Measurements from ENCODE around the gene MYG1. TPM values are rescaled to one million over a fixed set of nuclear protein-coding genes. Genes with fewer than 3 reads are reported as not detected.

The MYG1 gene
- total RNA-seq, 1 experiment from 2014 or later = 82.5 TPM

- Histone ChIP-seq H3K27me3 (ENCODE audit: insufficient read depth, low read depth) (no peaks in the 10 kb centered on the region), H2AFZ (peak overlapping the region; percentile 95), H3F3A (ENCODE audit: insufficient read depth, low read depth) (peaks cover 11% of the 10 kb centered on the region; the same call in 1 of the 2 replicates), H3K4me3 (peak overlapping the region; percentile 85), H3K4me1 (replicated peaks; ENCODE audit: insufficient read depth) (peaks cover 11% of the 10 kb centered on the region), H3K9me2 (ENCODE audit: insufficient read depth) (no peaks in the 10 kb centered on the region), H3K27ac (no peak overlapping the region), H3K79me2 (ENCODE audit: low read depth) (peaks cover 20% of the 10 kb centered on the region), H3K9me3 (ENCODE audit: insufficient read depth, low read depth) (no peaks in the 10 kb centered on the region), H3K36me3 (ENCODE audit: low read depth) (no peaks in the 10 kb centered on the region), H3K4me2 (peak overlapping the region; percentile 96), H4K20me1 (ENCODE audit: insufficient read depth) (no peaks in the 10 kb centered on the region)
- BruUV-seq (replicated peaks) = TSS peak; percentile 62
- TF ChIP-seq, protein P1, sequence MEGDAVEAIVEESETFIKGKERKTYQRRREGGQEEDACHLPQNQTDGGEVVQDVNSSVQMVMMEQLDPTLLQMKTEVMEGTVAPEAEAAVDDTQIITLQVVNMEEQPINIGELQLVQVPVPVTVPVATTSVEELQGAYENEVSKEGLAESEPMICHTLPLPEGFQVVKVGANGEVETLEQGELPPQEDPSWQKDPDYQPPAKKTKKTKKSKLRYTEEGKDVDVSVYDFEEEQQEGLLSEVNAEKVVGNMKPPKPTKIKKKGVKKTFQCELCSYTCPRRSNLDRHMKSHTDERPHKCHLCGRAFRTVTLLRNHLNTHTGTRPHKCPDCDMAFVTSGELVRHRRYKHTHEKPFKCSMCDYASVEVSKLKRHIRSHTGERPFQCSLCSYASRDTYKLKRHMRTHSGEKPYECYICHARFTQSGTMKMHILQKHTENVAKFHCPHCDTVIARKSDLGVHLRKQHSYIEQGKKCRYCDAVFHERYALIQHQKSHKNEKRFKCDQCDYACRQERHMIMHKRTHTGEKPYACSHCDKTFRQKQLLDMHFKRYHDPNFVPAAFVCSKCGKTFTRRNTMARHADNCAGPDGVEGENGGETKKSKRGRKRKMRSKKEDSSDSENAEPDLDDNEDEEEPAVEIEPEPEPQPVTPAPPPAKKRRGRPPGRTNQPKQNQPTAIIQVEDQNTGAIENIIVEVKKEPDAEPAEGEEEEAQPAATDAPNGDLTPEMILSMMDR (conservative IDR thresholded peaks at IDR 0.05) = no peak
- TF ChIP-seq EZH2 (IDR thresholded peaks at IDR 0.05; ENCODE audit: low read depth) = no peak
- DNase-seq = peak in 1 of 2 experiments; percentile 11
- intact Hi-C loops (cut with micrococcal nuclease; ENCODE audit: unreplicated experiment) = loop anchor here (1.0 kb wide), 1 partner anchor 56 kb away; no protein-coding TSS in a partner anchor
- CTCF ChIA-PET = interaction anchor here (0.5 to 1.9 kb wide), 4 partner anchors 17 to 226 kb away, joined by 3 to 7 read pairs (median 5); a partner anchor contains a TSS
- POLR2A ChIA-PET (ENCODE audit: unreplicated experiment) = interaction anchor here (0.7 kb wide), 1 partner anchor 129 kb away, joined by 7 read pairs; no protein-coding TSS in a partner anchor
These were observed 30.6 kb upstream of the MYG1 start for GRCh38 chr12:53268630-53269562.

DNA sequence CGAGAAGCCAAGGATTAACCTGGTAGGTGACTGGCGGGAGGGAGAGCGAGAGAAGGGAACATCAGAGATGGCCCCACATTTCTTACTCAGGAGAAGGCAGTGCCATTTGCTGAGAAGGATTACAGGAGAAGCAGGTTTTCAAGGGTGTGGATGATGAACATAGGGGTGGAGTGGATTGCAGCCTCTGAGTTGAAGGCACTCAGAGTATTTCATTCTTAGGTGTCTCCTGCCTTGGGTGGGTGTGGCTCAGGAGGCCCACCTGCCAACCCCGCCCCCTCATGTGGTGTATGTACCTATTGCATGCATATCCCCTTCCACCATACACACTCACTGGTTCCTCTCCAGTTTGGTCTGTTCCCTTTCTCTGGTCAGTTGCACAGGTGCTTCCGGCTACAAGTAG, 25.1 kb upstream of the MYG1 start:
- peak in 1 of 2 experiments; percentile 8 for DNase-seq
- intact Hi-C loops (cut with micrococcal nuclease; ENCODE audit: unreplicated experiment) = no loop called here
- Histone ChIP-seq H3F3A (ENCODE audit: insufficient read depth, low read depth) (no peaks in the 10 kb centered on the region; the same call in 1 of the 2 replicates), H3K27ac (no peak overlapping the region), H3K36me3 (ENCODE audit: low read depth) (no peaks in the 10 kb centered on the region), H3K4me2 (no peak overlapping the region), H3K4me1 (replicated peaks; ENCODE audit: insufficient read depth) (no peaks in the 10 kb centered on the region; the same call in 1 of the 2 replicates), H3K9me3 (ENCODE audit: insufficient read depth, low read depth) (no peaks in the 10 kb centered on the region), H4K20me1 (ENCODE audit: insufficient read depth) (no peaks in the 10 kb centered on the region), H3K4me3 (no peak overlapping the region), H2AFZ (no peak overlapping the region), H3K79me2 (ENCODE audit: low read depth) (peaks cover 13% of the 10 kb centered on the region), H3K27me3 (ENCODE audit: insufficient read depth, low read depth) (no peaks in the 10 kb centered on the region), H3K9me2 (ENCODE audit: insufficient read depth) (no peaks in the 10 kb centered on the region)
- ChIA-PET CTCF (no interaction called here), POLR2A (ENCODE audit: unreplicated experiment) (no interaction called here)
- BruUV-seq (replicated peaks) = no TSS peak
- TF ChIP-seq EZH2 (IDR thresholded peaks at IDR 0.05; ENCODE audit: low read depth) = no peak
- TF ChIP-seq, protein P1 (conservative IDR thresholded peaks at IDR 0.05) = no peak

- no peak for DNase-seq
- Histone ChIP-seq H3K4me1 (replicated peaks; ENCODE audit: insufficient read depth) (no peaks in the 10 kb centered on the region), H3K79me2 (ENCODE audit: low read depth) (no peaks in the 10 kb centered on the region), H3K36me3 (ENCODE audit: low read depth) (no peaks in the 10 kb centered on the region), H3K27ac (no peak overlapping the region), H3K9me2 (ENCODE audit: insufficient read depth) (no peaks in the 10 kb centered on the region), H3F3A (ENCODE audit: insufficient read depth, low read depth) (peaks cover 4% of the 10 kb centered on the region; the same call in 1 of the 2 replicates), H2AFZ (no peak overlapping the region), H3K9me3 (ENCODE audit: insufficient read depth, low read depth) (no peaks in the 10 kb centered on the region), H3K4me2 (no peak overlapping the region), H3K27me3 (ENCODE audit: insufficient read depth, low read depth) (no peaks in the 10 kb centered on the region), H4K20me1 (ENCODE audit: insufficient read depth) (no peaks in the 10 kb centered on the region), H3K4me3 (no peak overlapping the region)
- ChIA-PET POLR2A (ENCODE audit: unreplicated experiment) (interaction anchor here (0.6 kb wide), 1 partner anchor 69 kb away, joined by 5 read pairs; no protein-coding TSS in a partner anchor), CTCF (interaction anchor here (0.6 kb wide), 1 partner anchor 62 kb away, joined by 5 read pairs; no protein-coding TSS in a partner anchor)
- intact Hi-C loops (cut with micrococcal nuclease; ENCODE audit: unreplicated experiment) = no loop called here
- TF ChIP-seq, protein P1 (conservative IDR thresholded peaks at IDR 0.05) = no peak
- TF ChIP-seq EZH2 (IDR thresholded peaks at IDR 0.05; ENCODE audit: low read depth) = no peak
- BruUV-seq (replicated peaks) = no TSS peak
These were observed 23.0 kb upstream of the MYG1 start for GRCh38 chr12:53276511-53276910.
